ENCODE results near the gene MAN1A1.

Gene MAN1A1

DNA sequence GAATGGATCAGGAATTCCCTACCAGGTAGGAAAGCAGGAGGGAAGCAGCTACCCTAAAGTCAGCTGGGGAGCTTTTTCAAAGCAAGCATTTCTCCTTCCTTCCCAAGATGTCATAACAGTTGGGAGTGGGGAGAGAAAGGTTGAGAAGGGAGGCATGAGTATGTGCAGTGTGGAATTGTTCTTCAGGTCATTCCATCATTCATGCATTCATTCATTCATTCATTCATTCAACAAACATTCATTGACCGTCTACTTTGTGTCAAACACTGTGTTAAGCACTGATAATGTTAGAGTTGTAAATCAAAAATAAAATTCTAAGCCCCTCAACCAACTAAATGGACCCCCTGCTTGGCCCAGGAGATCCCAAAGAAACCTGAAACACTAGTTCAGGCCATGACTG lies 221.9 kb downstream of the MAN1A1 start:
- TF ChIP-seq FOXM1 (IDR thresholded peaks at IDR 0.05; ENCODE audit: borderline replicate concordance, low read depth) (no peak), EGR1 (IDR thresholded peaks at IDR 0.05) (no peak), EP300 (IDR thresholded peaks at IDR 0.05; ENCODE audit: borderline replicate concordance) (no peak), YY1 (IDR thresholded peaks at IDR 0.05; ENCODE audit: low read depth) (no peak), TAF1 (IDR thresholded peaks at IDR 0.05; ENCODE audit: low read depth) (no peak), NFIC (IDR thresholded peaks at IDR 0.05) (no peak)
- TF ChIP-seq, protein P1, sequence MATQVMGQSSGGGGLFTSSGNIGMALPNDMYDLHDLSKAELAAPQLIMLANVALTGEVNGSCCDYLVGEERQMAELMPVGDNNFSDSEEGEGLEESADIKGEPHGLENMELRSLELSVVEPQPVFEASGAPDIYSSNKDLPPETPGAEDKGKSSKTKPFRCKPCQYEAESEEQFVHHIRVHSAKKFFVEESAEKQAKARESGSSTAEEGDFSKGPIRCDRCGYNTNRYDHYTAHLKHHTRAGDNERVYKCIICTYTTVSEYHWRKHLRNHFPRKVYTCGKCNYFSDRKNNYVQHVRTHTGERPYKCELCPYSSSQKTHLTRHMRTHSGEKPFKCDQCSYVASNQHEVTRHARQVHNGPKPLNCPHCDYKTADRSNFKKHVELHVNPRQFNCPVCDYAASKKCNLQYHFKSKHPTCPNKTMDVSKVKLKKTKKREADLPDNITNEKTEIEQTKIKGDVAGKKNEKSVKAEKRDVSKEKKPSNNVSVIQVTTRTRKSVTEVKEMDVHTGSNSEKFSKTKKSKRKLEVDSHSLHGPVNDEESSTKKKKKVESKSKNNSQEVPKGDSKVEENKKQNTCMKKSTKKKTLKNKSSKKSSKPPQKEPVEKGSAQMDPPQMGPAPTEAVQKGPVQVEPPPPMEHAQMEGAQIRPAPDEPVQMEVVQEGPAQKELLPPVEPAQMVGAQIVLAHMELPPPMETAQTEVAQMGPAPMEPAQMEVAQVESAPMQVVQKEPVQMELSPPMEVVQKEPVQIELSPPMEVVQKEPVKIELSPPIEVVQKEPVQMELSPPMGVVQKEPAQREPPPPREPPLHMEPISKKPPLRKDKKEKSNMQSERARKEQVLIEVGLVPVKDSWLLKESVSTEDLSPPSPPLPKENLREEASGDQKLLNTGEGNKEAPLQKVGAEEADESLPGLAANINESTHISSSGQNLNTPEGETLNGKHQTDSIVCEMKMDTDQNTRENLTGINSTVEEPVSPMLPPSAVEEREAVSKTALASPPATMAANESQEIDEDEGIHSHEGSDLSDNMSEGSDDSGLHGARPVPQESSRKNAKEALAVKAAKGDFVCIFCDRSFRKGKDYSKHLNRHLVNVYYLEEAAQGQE (IDR thresholded peaks at IDR 0.05; ENCODE audit: low read depth), result no peak
- TF ChIP-seq, protein P2, sequence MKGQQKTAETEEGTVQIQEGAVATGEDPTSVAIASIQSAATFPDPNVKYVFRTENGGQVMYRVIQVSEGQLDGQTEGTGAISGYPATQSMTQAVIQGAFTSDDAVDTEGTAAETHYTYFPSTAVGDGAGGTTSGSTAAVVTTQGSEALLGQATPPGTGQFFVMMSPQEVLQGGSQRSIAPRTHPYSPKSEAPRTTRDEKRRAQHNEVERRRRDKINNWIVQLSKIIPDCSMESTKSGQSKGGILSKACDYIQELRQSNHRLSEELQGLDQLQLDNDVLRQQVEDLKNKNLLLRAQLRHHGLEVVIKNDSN (IDR thresholded peaks at IDR 0.05), result no peak
- TF ChIP-seq, protein P3, sequence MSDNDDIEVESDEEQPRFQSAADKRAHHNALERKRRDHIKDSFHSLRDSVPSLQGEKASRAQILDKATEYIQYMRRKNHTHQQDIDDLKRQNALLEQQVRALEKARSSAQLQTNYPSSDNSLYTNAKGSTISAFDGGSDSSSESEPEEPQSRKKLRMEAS (IDR thresholded peaks at IDR 0.05), result no peak

All from Ishikawa (cell line).